GM23248 (cell line): ENCODE data around the gene KRT9. TPM values are rescaled to one million over a fixed set of nuclear protein-coding genes. Genes with fewer than 3 reads are reported as not detected.

Source experiments
- DNase-seq: peaks from one replicate; pipeline ENCODE4 v3.0.0-alpha.2; 2015
- H2AFZ ChIP-seq: fragments of 200-600 bp; sonication (generic); 2 replicates; pipeline ENCODE4 v1.6.1; 2016; ENCODE audit warnings: antibody characterized with exemption
- H3F3A ChIP-seq: fragments of 200-600 bp; sonication (generic); 2 replicates; pipeline ENCODE4 v1.6.1; 2016; ENCODE audit warnings: mild to moderate bottlenecking, antibody characterized with exemption, mixed run types; ENCODE audit not compliant: insufficient read depth
- H3K27ac ChIP-seq: fragments of 200-600 bp; sonication (generic); 2 replicates; pipeline ENCODE4 v1.5.1; 2016; ENCODE audit warnings: mild to moderate bottlenecking
- H3K27me3 ChIP-seq: fragments of 200-600 bp; sonication (generic); replicated peaks from 2 replicates; pipeline ENCODE4 v1.6.1; 2016; ENCODE audit warnings: mild to moderate bottlenecking; ENCODE audit not compliant: insufficient read depth
- H3K36me3 ChIP-seq: fragments of 200-600 bp; sonication (generic); 2 replicates; pipeline ENCODE4 v1.6.1; 2016; ENCODE audit warnings: low read depth, mild to moderate bottlenecking
- H3K4me1 ChIP-seq: fragments of 200-600 bp; sonication (generic); 2 replicates; pipeline ENCODE4 v1.6.1; 2016; ENCODE audit warnings: mild to moderate bottlenecking; ENCODE audit not compliant: insufficient read depth
- H3K4me2 ChIP-seq: fragments of 200-600 bp; sonication (generic); one replicate; pipeline ENCODE4 v1.6.1; 2016; ENCODE audit warnings: mild to moderate bottlenecking; ENCODE audit not compliant: unreplicated experiment
- H3K4me3 ChIP-seq: fragments of 200-600 bp; sonication (generic); 2 replicates; pipeline ENCODE4 v1.5.1; 2016; ENCODE audit warnings: mild to moderate bottlenecking
- H3K79me2 ChIP-seq: fragments of 200-600 bp; sonication (generic); 2 replicates; pipeline ENCODE4 v1.6.1; 2016; ENCODE audit warnings: mild to moderate bottlenecking; ENCODE audit not compliant: insufficient read depth
- H3K9ac ChIP-seq: fragments of 200-600 bp; sonication (generic); 2 replicates; pipeline ENCODE4 v1.6.1; 2016; ENCODE audit warnings: mild to moderate bottlenecking
- H3K9me2 ChIP-seq: fragments of 200-600 bp; sonication (generic); 2 replicates; pipeline ENCODE4 v1.6.1; 2016; ENCODE audit warnings: mixed run types, mild to moderate bottlenecking, moderate library complexity; ENCODE audit not compliant: insufficient read depth
- H3K9me3 ChIP-seq: fragments of 200-600 bp; sonication (generic); one replicate; pipeline ENCODE4 v1.6.1; 2017; ENCODE audit warnings: low read depth
- H4K20me1 ChIP-seq: fragments of 200-600 bp; sonication (generic); 2 replicates; pipeline ENCODE4 v1.6.0; 2016; ENCODE audit not compliant: insufficient read depth
- EZH2 ChIP-seq: fragments of 200-600 bp; sonication (generic); IDR thresholded peaks from 2 replicates; pipeline ENCODE4 v1.6.1; 2018; ENCODE audit warnings: antibody characterized with exemption, mild to moderate bottlenecking; ENCODE audit not compliant: insufficient read depth, poor library complexity, severe bottlenecking
- EZH2phosphoT487 ChIP-seq: fragments of 200-600 bp; sonication (generic); IDR thresholded peaks from 2 replicates; pipeline ENCODE4 v1.6.1; 2018; ENCODE audit warnings: antibody characterized with exemption, moderate library complexity, mild to moderate bottlenecking, low read depth; ENCODE audit not compliant: insufficient read depth
- WGBS, 2 experiments: methylation state at CpG; one replicate each; pipeline ENCODE4 v1.1.6; 2015 to 2017; ENCODE audit warnings: low lambda C conversion rate in 2 of 2, low coverage in 1 of 2; ENCODE audit errors: missing lambda C conversion rate in 2 of 2; 5-methylcytosine and 5-hydroxymethylcytosine counted together
- in situ Hi-C: fragments of 300-500 bp; cut with MboI; formaldehyde crosslinking; loops from 2 replicates; pipeline ENCODE4 v1.15.0; 2020
- polyA plus RNA-seq: library from polyadenylated mRNA; unstranded; fragments of >200 nt; fragmentation: Nextera tagmentation; extraction: Ambion mirVana; gene quantifications from 2 replicates; pipeline ENCODE4 v1.2.1, GENCODE V29; 2016
- total RNA-seq: library from RNA; depleted of rRNA; stranded (reverse); fragments of >200 nt; shearing (Covaris generic); gene quantifications from 2 replicates; pipeline ENCODE4 v1.2.3, GENCODE V29; 2014

KRT9 gene
- total and polyA plus RNA-seq, 2 experiments from 2014 or later: not detected

DNA sequence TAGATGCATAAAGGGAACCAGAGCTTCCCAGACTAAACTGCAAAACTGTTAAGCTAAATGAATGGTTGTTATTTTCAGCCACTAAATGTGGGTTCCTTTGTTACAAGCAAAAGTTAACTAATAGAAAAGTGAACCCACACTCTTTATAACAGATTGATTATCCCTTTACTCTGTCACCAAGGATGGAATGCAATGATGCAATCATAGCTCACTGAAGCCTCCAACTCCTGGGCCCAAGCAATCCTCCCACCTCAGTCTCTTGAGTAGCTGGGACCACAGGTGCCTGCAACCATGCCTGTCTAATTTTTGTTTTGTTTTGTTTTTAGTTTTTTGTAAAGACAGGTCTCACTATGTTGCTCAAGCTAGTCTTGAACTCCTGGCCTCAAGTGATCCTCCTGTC, 6.5 kb downstream of the KRT9 start:
- Histone ChIP-seq H3K4me2 (no peak overlapping the region), H3K4me1 (no peaks in the 10 kb centered on the region), H2AFZ (no peak overlapping the region), H3K27ac (no peak overlapping the region), H3K9ac (no peak overlapping the region), H3K27me3 (peaks cover 56% of the 10 kb centered on the region), H3K36me3 (no peaks in the 10 kb centered on the region), H3K79me2 (no peaks in the 10 kb centered on the region), H3F3A (no peaks in the 10 kb centered on the region), H3K4me3 (no peak overlapping the region), H3K9me3 (no peaks in the 10 kb centered on the region), H4K20me1 (no peaks in the 10 kb centered on the region), H3K9me2 (no peaks in the 10 kb centered on the region)
- no peak for DNase-seq
- no peak for TF ChIP-seq EZH2phosphoT487
- no peak for TF ChIP-seq EZH2
- in situ Hi-C loops: no loop called here

DNA sequence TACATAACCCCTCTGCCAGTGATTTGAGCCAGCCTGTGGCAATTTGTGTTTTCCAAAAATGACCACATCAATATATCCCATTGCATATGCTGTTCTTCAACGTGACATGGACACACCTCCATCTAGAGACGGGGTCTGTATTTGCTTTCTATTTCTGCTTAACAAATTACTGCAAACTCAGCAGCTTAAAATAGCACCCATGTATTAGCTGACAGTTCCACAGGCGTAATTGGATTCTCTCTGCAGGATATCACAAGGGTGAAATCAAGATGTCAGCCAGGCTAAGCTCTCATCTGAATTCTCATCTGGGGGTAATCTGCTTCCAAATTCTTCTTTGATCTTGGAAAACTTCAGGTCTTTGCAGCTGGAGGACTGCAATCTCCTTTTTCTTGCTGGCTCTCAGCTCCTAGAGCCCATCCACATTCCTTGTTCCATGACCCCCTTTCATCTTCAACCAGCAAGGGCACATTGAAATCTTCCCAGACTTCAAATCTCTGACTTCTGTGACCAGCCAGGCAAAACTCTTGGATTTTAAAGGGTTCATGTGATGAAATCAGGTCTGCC, 8.2 kb downstream of the KRT9 start:
- Histone ChIP-seq H2AFZ (no peak overlapping the region), H3K27me3 (peaks cover 47% of the 10 kb centered on the region), H3K4me3 (no peak overlapping the region), H3K36me3 (no peaks in the 10 kb centered on the region), H3K9me3 (no peaks in the 10 kb centered on the region), H3K9me2 (no peaks in the 10 kb centered on the region), H3K9ac (no peak overlapping the region), H3K4me2 (no peak overlapping the region), H4K20me1 (no peaks in the 10 kb centered on the region), H3F3A (no peaks in the 10 kb centered on the region; the same call in 1 of the 2 replicates), H3K27ac (no peak overlapping the region), H3K4me1 (0 out of 2 replicates have a peak, but pooled peaks cover 8% of the 10 kb centered on the region), H3K79me2 (no peaks in the 10 kb centered on the region)
- in situ Hi-C loops: no loop called here
- WGBS, 2 experiments: 16 to 18% methylated on average over 3 of the region's 3 CpGs
- DNase-seq: no peak
- TF ChIP-seq EZH2 (no peak), EZH2phosphoT487 (no peak)

DNA sequence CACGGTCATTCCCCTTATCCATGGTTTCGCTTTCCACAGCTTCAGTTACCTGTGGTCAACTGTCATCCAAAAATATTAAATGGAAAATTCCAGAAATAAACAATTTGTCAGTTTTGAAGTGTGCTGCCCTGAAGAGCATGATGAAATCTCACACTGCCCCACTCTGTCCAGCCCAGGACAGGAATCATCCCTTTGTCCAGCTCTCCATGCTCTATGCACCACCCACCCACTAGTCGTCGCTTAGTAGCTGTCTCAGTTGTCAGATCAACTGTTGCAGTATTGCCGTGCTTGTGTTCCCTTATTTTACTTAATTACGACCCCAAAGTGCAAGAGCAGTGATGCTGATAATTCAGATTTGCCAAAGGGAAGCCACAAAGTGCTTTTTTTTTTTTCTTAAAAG, 10.3 kb downstream of the KRT9 start:
- no peak overlapping the region for H3K4me2 ChIP-seq
- peaks cover 43% of the 10 kb centered on the region for H3K27me3 ChIP-seq
- no peaks in the 10 kb centered on the region for H3K36me3 ChIP-seq
- no peak for DNase-seq
- H3K9me3 ChIP-seq: no peaks in the 10 kb centered on the region
- TF ChIP-seq EZH2 (no peak), EZH2phosphoT487 (no peak)
- WGBS, 2 experiments: 65 to 69% methylated on average over 6 of the region's 6 CpGs
- no peak overlapping the region for H3K27ac ChIP-seq
- in situ Hi-C loops: no loop called here
- no peak overlapping the region for H2AFZ ChIP-seq
- H4K20me1 ChIP-seq: no peaks in the 10 kb centered on the region
- H3K4me3 ChIP-seq: no peak overlapping the region
- H3K9me2 ChIP-seq: no peaks in the 10 kb centered on the region
- 0 out of 2 replicates have a peak, but pooled peaks cover 8% of the 10 kb centered on the region for H3K4me1 ChIP-seq
- no peaks in the 10 kb centered on the region for H3K79me2 ChIP-seq
- H3K9ac ChIP-seq: no peak overlapping the region
- no peaks in the 10 kb centered on the region; the same call in 1 of the 2 replicates for H3F3A ChIP-seq

DNA sequence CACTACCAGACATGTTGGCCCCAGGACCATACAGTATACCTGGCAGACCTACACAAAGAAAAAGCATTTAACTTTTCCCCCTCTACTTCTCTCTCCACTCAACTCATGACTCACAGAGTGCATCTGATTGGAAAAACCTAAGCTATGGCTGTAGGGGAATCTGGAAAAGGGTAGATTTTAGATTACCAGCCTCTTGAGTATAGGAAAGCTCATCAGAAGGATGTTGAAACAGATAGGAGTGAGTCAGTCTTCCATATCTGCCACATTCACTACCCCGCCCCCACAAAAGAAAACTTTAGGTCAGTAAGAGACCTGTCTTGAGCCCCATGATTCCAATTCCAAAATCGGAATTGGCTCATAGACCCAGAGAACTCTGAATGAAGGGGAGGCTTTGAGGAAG, 12.3 kb downstream of the KRT9 start:
- 84 to 92% methylated on average over 2 of the region's 2 CpGs for WGBS, 2 experiments
- Histone ChIP-seq H3K9me3 (no peaks in the 10 kb centered on the region), H3K9me2 (no peaks in the 10 kb centered on the region), H3K4me3 (no peak overlapping the region), H2AFZ (no peak overlapping the region), H4K20me1 (no peaks in the 10 kb centered on the region), H3K4me1 (0 out of 2 replicates have a peak, but pooled peaks cover 8% of the 10 kb centered on the region), H3K4me2 (no peak overlapping the region), H3K9ac (no peak overlapping the region), H3F3A (peaks cover 3% of the 10 kb centered on the region; the same call in 1 of the 2 replicates), H3K27me3 (peaks cover 30% of the 10 kb centered on the region), H3K36me3 (no peaks in the 10 kb centered on the region), H3K27ac (no peak overlapping the region), H3K79me2 (no peaks in the 10 kb centered on the region)
- DNase-seq: peak; percentile 44
- TF ChIP-seq EZH2 (no peak), EZH2phosphoT487 (no peak)
- in situ Hi-C loops: no loop called here

DNA sequence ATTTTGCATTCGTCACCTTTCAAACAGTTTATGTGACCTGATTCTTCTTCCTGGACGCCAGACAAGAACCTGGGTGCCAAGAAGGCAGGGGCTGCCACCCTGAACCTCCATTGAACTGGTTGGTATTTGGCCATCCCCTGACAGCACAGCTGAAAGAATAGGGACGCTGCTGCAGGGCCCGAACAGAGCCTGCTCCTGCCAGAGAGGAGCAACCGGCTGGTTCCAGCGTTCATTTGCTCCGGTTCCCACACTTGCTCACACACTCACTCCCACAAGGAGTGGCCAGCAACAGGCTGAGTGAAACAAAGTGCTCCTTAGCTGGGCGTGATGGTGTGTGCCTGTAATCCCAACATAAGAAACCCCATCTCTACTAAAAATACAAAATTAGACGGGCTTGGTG, 14.9 kb downstream of the KRT9 start:
- no peak overlapping the region for H3K4me3 ChIP-seq
- H3K9ac ChIP-seq: no peak overlapping the region
- H3K27ac ChIP-seq: no peak overlapping the region
- no peak overlapping the region for H3K4me2 ChIP-seq
- no peaks in the 10 kb centered on the region for H4K20me1 ChIP-seq
- WGBS, 2 experiments: 68 to 76% methylated on average over 9 of the region's 9 CpGs
- TF ChIP-seq EZH2 (no peak), EZH2phosphoT487 (no peak)
- peaks cover 4% of the 10 kb centered on the region for H3K27me3 ChIP-seq
- peaks cover 3% of the 10 kb centered on the region; the same call in 1 of the 2 replicates for H3F3A ChIP-seq
- no peak overlapping the region for H2AFZ ChIP-seq
- H3K9me2 ChIP-seq: no peaks in the 10 kb centered on the region
- no peak for DNase-seq
- no peaks in the 10 kb centered on the region for H3K36me3 ChIP-seq
- 0 out of 2 replicates have a peak, but pooled peaks cover 8% of the 10 kb centered on the region for H3K4me1 ChIP-seq
- in situ Hi-C loops: no loop called here
- H3K9me3 ChIP-seq: no peaks in the 10 kb centered on the region
- no peaks in the 10 kb centered on the region for H3K79me2 ChIP-seq
